ENCODE data around the gene ABCB11.

- TF ChIP-seq POLR2A (IDR thresholded peaks at IDR 0.05) (no peak), CTCF (IDR thresholded peaks at IDR 0.05) (no peak), EP300 (IDR thresholded peaks at IDR 0.05) (no peak)
Measured at GRCh38 chr2:168997118-168997521, 34.0 kb downstream of the ABCB11 start.
